Cardiac septum (tissue), 1 donor: ENCODE data around the gene RHEB. TPM values are rescaled to one million over a fixed set of nuclear protein-coding genes. Genes with fewer than 3 reads are reported as not detected.
"Not testable (repeated sequence)": the region's sequence is repeated elsewhere in the genome, so short reads cannot be mapped to it uniquely, and the experiment has no call there.

Source experiments
- DNase-seq: peaks from one replicate; pipeline ENCODE4 v3.0.0-alpha.2; 2020; ENCODE audit warnings: low spot score
- intact Hi-C: fragments of 100-400 bp; cut with DNase I; formaldehyde crosslinking; loops from one replicate; pipeline ENCODE4 v1.14.0; 2022
- total RNA-seq: library from RNA; stranded (reverse); fragmentation: NEBNext Ultra II Directional; extraction: Animal tissue kit (Norgen Biotek cat#: 25700); gene quantifications from one replicate; pipeline ENCODE4 v1.2.1, GENCODE V29; 2021
- donor health status: DM: no; HTN: no; CAD: no.

Gene RHEB
- total RNA-seq, 1 donor from 2014 or later: 113 TPM

DNA sequence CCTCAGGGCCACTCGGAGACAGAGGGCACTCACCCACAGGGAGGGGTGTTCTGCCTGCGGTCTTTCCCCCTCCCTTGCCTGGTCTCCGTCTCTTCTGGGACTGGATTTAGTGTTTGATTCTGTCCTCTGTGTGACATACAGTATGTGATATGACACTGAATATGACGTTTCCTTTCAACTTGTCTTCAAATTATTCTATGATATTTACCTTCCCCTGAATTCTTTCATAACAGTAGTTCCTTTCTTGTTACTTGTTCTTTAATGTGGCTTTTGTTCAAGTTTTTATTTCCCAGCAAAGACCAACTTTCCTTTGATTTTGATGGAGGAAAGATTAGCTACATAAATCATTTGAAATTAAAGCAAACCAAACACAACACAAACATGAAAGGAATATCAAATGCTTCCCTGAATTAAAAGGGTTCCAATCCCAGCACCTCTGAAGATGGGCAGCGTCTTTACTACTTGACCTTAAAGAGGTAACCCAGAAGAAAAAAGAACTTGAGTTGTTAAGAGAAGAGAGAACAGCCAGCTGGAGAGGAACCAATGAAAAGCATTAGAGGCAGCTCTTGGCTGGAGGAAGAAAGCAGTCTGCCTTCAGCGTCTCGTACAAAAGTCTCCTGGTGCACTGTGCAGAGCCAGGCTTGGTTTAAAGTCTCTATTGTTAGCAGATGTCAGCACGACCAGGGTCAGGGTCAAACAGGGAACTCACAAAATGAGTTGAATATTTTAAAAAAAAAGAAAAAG, 18.3 kb upstream of the RHEB start:
- DNase-seq: no peak
- intact Hi-C loops: loop anchor here (10.0 kb wide), 1 partner anchor 163 kb away; no protein-coding TSS in a partner anchor

DNA sequence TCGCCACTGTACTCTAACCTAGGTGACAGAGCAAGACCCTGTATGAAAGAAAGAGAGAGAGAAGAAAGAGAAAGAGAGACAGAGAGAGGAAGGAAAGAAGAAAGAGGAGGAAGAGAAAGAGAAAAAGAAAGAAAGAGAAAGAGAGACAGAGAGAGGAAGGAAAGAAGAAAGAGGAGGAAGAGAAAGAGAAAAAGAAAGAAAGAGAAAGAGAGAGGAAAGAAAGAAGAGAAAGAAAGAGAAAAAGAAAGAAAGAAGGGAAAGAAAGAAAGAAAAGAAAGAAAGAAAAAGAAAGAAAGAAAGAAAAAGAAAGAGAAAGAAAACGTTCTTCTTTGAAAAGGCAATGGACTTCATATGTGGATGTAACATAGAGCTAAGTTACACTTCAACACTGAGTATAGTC, 16.5 kb upstream of the RHEB start:
- DNase-seq: not testable (repeated sequence)
- intact Hi-C loops: loop anchor here (10.0 kb wide), 1 partner anchor 161 kb away; no protein-coding TSS in a partner anchor

DNA sequence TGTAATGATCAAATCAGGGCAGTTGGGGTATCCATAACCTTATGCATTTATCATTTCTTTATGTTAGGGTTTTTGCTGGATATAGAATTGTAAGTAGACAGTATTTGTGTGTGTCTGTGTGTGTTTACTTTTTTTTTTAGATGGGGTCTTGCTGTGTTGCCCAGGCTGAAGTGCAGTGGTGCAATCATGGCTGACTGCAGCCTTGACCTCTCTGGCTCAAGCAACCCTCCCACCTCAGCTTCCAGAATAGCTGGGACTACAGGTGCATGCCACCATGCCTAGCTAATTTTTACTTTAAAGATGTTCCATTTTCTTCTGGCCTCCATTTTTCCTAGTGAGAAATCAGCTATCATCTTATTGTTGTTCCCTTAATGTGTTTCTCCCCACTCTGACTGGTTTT, 10.1 kb upstream of the RHEB start:
- intact Hi-C loops: loop anchor here (10.0 kb wide), 1 partner anchor 155 kb away; no protein-coding TSS in a partner anchor
- DNase-seq: no peak

DNA sequence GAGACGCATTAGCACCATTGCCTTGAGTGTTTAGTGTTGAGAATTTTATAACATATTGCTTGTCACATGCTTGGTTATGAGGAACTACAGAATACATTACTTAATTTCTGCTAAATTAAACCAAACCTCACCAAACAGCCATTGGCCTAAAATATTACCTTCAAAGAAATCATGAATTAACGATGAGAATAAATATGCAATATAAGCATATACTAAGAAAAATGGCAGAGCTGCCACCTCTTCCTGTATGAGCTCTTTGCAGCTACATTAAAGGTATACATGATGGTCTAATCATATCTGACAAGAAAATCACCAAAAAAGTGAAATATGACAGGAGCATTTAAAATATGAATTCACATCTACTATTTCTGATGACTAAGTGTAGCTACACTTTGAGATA, 5.2 kb upstream of the RHEB start:
- intact Hi-C loops: no loop called here
- no peak for DNase-seq

DNA sequence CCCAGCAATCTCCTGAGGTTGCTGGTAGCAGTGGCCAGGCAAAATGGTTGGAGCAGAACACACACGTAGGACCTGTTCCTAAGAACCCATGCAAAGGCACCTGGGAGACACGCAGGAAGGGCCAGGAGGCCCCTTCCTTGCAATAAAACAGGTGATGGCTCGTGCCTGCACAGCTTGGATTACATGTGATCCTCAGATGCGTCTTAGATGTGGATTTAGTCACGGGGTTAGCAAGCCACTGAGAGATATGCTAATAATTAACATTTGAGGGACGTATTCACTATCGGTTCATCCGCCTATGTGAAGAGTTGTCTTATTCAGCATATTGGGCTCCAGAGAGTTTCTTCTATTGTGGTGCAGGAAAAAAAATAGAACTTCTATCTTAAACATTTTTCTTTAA, 4.6 kb upstream of the RHEB start:
- DNase-seq: no peak
- intact Hi-C loops: no loop called here

DNA sequence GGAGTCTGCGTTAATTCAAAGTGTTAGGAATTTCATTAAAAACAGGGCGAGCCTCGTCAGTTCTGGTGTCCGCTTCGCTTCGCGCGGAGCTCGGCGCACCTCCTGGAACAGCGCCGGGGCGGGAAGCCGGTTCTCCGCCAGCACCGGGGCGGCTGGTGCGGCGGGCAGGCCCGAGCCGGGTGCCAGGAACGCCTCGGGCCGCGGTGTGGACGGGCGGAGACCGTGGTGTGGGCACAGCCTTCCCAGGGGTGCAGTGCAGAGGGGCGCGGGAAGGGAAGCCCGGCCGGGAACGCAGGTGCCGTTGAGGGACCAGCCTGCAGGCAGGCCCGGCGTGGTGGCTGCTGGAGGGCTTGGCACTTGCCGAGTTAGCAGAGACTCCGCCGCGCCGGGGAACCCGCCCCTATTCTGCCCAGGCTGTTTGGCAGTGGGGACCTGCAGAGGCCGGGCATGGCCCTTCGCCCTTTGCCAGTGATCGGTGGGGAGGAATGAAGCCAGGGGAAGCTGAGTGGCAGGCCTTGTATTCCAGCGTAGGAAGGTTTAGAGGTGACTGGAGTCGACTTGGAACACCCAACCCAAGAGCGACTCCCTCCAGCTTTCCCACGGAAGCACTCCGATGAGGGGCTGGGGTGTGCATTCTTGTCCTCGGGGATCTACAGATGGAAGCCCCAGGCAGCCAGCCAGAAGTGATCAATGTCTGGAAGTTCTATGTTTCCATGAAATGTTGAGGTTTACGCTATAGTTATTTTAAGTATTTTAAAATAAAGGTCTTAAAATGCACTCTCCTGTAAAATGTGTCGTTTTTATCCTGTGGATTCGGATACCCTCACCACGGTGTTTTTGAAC, 945 bp upstream of the RHEB start:
- peak; percentile 79 for DNase-seq
- intact Hi-C loops: no loop called here

DNA sequence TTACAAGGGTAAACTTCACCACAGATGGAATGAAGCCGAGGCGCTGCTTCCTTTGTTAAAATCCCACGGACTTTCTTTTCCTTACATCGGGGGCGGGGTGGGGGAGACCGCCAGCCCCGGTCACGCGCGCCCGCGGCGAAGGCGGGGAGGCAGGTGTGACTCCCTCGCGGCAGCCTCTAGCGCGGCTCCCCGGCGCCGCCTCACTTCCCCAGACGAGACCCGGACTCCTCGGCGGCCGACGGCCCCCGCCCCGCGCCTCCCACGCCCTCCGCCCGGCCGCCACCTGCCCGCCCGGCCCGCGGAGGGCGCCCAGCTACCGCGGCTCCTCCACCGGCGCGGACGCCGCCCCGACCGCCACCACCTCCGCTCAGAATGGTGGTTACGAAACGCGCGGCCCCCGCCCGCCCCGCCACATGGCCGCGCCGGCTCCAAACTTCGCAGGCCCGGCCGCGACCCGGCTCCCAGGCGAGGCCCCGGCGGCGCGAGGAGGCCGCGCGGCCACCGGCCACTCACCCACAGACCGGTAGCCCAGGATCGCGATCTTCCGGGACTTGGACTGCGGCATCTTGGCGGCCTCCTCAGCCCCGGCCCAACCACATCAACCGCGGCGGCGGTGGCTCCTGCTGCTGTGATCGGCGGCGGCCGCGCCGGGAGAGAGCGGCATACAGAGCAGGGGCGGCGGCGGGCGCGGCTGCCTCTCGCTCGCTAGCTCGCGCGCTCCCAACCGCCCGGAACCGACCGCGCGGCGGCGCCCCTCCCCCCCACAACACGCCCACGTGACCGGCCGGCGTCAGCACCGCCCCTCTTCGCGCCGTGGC, 539 bp downstream of the RHEB start:
- intact Hi-C loops: loop anchor here (2.0 to 5.0 kb wide), 3 partner anchors 57 to 238 kb away; no protein-coding TSS in a partner anchor
- DNase-seq: peak; percentile 79

DNA sequence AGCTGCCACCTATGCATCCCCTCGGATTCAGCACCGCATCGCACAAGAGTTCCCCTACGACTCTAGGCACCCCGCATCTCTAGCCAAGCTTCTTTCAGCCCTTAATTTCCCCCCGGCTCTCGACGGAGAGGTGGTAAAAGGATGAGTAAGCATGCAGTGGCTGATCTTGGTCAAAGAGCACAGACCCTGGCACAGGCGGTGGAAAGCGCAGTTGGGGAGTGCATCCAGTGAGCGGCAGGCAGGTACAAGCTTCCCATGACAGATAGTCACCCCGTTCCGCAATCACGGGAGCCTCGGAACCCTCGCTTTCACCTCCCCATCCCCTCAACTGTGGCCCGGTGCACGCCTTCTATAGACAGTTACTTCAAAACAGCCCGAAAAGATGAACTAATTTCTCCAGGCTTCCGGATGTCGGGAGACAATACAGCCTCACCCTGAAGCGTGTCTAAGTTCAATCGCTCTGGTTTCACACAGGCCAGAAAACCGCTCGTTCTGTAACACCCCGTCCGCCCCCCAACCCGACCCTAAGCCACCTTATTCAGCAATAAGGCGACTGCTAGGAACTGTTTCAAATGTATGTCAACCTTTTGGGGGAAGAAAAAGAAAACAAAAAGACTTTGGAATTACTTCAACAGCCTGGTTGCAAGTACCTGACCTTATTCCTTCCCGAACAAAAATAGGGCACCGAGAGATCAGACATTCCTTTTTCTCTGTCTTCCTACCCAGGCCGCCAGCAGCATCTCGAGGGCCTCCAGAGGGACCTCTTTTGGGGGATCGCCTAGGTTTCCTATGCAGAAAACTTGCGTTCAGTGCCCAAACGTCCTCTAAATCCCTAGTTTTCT, 1.4 kb downstream of the RHEB start:
- DNase-seq: peak; percentile 87
- intact Hi-C loops: loop anchor here (2.0 to 5.0 kb wide), 3 partner anchors 56 to 239 kb away; no protein-coding TSS in a partner anchor

DNA sequence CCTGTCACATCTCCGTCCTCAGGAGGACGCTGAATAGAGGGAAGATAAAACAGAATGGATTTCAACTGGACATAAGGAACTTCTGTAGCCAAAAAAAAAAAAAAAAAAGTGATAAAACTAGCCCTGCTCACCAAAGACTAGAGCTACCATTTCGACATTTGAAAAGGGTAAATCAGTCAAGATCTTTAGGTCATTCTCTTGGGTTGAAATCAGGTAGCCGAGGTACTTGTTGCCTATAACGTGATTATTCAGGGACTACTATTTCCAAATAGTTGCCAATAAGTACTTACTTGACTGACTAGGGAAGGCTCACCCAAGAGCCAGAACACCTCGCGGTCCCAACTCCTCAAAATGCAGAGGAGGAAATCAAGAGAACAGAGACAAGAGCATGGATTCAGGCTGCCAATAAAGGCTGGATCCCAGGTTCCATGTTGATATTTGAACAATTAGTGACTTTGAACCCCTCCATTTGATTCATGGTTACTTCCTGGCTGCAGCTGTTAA, 2.0 kb downstream of the RHEB start:
- no peak for DNase-seq
- intact Hi-C loops: loop anchor here (2.0 to 5.0 kb wide), 3 partner anchors 55 to 240 kb away; no protein-coding TSS in a partner anchor

DNA sequence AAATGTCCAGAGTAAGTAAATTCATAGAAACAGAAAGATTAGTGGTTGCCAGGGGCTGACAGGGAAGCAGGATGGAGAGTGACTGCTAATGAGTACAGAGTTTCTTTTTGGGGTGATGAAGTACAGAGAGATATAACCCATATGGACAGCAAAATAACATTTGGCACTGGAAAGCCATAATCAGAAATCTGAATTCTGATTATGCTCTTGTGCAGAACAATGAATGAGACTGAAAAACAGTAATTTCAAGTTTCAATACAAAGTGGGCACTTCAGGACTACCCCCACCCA, 4.5 kb downstream of the RHEB start:
- no peak for DNase-seq
- intact Hi-C loops: loop anchor here (5.0 kb wide), 2 partner anchors 53 to 242 kb away; no protein-coding TSS in a partner anchor

DNA sequence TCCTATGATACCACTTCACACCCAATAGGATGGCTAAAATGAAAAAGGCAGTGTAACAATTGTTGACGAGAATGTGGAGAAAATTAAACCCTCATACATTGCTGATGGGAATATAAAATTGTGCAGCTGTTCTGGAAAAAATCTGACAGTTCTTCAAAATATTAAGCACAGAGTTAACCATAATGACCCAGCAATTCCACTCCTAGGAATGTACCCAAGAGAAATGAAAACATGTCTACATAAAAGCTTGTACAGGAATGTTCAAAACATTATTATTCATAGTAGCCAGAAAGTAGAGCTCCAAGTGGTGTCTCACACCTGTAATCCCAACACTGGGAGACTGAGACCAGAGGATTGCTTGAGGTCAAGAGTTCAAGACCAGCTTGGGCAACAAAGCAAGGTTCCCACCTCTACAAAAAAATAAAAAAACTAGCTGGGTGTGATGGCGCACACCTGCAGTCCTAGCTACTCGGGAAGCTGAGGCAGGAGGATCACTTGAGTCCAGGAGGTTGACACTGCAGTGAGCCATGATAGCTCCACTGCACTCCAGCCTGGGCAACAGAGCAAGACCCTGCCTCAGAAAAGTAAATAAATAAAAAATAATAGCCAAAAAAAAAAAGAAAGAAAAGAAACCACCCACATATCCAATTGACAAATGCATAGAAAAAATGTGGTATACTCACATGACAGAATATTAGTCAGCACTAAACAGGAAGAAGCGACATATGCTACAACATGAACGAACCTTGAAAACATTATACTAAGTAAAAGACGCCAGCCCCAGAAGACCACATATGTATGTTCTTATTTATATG, 5.0 kb downstream of the RHEB start:
- intact Hi-C loops: loop anchor here (5.0 kb wide), 2 partner anchors 52 to 243 kb away; no protein-coding TSS in a partner anchor
- no peak for DNase-seq

DNA sequence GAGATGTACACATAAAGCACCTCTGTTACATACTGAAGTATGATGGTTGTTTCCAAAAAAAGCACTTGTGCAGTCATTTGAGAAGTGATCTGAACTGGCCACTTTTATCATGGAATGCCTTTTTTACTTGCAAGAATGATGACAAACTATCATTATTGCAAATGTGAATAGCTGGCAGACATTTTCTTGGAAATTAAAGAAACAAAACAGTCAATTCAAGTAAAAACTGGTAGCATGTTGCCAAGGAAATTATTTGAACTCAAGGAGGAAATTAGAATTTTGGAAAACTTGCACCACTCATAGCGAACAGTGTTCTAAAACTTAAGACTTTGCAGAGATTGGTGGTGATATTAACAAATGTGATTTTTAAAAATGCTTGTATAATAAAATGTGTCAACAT, 6.6 kb downstream of the RHEB start:
- intact Hi-C loops: no loop called here
- DNase-seq: no peak

DNA sequence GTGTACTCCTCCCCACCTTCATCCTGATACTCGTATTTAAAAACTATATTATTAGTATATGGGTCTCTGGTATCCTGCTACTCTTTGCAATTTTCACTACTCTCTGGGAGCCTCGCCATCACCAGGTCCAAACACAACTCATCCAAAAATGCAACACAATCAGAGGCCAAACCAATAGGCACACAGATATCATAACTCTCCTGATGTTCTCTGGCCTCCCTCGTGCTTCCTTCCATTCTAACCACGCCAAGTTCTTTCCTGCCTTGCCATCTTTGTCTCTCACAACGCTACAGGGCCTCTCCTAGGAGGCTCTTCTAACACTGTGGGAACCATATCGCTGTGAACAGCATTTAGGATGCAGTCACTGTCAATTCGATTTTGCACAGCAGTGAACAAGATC, 7.3 kb downstream of the RHEB start:
- intact Hi-C loops: no loop called here
- no peak for DNase-seq

DNA sequence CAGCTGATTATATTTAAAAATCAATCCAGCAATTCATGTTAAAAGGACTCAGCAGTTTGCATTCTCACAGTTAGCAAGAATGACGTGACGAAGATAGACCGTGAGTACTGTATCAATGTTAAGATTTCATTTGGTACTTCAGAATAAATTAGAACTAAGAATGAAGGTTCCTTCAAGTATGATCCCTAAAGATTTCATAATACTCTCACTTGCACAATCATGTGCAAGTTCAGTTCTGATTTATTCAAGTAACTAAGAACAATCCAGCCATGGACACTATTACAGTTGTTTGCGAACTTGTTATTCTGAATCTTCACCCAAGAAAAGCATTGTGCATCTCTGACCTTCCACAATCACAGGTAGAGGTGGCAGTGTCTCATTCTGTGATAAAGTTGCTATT, 7.7 kb downstream of the RHEB start:
- intact Hi-C loops: no loop called here
- no peak for DNase-seq

DNA sequence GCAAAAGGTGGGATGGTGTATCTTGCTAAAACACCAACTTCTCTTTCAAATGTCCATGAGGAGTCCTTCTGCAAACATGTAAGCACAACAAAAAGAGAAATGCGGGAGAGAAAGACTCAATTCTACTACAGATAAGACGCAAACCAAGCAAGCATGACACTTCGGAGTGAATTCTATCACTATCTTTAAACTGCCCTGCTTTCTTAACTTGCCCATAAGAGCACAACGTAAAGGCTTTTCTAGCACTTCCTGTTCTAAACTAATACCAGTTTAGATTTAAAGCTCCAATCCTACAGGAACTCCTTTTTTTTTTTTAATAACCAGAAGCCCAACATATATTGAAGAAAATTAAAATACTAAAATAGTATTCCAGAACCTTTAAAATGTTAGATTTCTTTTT, 8.4 kb downstream of the RHEB start:
- intact Hi-C loops: no loop called here
- no peak for DNase-seq

DNA sequence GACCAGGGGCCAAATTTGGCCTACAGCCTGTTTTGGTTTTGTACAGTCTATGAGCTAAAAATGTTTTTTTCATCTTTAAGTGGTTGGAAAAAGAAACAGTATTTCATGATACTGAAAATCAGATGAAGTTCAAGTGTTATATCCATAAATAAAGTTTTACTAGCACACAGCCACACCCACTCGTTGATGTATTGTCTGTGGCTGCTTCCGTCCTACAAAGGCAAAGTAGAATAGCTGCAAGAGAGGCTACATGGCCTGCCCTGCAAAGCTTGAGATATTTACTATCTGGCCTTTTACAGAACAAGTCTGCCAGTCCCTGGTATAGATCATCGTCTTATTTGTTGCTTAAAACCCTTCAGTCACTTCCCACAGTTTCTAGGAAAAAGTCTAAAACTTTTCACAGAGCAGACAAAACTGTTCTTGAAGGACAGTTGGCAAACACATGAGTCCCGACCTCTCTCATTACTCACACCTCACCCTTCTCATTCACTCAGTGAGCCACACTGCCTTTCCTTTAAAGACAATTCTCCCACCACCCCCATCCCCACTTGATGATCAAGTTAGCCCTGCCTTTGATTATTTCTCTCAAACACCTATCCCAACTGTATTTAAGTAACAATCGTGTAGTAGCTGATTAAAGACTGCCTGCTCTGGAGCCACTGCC, 9.9 kb downstream of the RHEB start:
- intact Hi-C loops: no loop called here
- no peak for DNase-seq

DNA sequence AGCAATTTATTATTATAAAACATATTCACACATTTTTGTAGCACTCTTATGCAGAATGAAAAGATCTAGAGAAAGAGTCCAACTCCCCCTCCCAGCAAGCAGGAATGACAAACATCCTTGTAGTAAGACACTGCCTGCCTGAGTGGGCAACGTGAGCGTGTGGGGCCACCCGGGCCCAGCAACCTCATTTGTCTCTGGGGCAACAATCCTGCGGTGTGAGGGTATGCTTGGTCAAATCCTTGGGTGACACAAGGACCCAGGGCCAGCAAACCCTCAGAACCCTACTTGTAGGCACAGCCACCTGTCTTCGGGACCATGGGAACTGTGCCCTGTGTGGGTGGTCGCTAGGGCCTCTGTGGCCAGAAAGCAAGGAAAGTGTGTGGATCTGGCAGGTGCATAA, 10.7 kb downstream of the RHEB start:
- DNase-seq: no peak
- intact Hi-C loops: no loop called here
